ENCODE results near the gene LRRN2.

LRRN2 gene

DNA sequence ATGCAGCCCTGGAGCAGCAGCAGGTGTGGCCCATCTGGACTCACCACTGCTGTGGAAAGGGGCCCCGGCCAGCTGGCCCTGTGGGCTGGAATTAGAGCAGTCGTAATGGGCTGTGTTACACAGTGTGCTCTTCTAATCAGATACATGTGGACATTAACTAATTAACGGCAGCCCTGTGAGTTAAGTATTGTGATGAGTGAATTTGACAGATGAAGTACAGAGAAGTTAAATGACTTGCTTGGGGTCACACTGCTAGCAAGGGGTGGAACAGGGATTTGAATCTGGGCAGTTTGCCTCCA, 110.7 kb downstream of the LRRN2 start:
- TF ChIP-seq TCF4 (CRISPR knock-in tag; IDR thresholded peaks at IDR 0.05; ENCODE audit: borderline replicate concordance): peak; percentile 93
- TF ChIP-seq, protein P1, sequence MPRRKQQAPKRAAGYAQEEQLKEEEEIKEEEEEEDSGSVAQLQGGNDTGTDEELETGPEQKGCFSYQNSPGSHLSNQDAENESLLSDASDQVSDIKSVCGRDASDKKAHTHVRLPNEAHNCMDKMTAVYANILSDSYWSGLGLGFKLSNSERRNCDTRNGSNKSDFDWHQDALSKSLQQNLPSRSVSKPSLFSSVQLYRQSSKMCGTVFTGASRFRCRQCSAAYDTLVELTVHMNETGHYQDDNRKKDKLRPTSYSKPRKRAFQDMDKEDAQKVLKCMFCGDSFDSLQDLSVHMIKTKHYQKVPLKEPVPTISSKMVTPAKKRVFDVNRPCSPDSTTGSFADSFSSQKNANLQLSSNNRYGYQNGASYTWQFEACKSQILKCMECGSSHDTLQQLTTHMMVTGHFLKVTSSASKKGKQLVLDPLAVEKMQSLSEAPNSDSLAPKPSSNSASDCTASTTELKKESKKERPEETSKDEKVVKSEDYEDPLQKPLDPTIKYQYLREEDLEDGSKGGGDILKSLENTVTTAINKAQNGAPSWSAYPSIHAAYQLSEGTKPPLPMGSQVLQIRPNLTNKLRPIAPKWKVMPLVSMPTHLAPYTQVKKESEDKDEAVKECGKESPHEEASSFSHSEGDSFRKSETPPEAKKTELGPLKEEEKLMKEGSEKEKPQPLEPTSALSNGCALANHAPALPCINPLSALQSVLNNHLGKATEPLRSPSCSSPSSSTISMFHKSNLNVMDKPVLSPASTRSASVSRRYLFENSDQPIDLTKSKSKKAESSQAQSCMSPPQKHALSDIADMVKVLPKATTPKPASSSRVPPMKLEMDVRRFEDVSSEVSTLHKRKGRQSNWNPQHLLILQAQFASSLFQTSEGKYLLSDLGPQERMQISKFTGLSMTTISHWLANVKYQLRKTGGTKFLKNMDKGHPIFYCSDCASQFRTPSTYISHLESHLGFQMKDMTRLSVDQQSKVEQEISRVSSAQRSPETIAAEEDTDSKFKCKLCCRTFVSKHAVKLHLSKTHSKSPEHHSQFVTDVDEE (CRISPR knock-in tag; IDR thresholded peaks at IDR 0.05): no peak
- ATAC-seq: peak; percentile 64

DNA sequence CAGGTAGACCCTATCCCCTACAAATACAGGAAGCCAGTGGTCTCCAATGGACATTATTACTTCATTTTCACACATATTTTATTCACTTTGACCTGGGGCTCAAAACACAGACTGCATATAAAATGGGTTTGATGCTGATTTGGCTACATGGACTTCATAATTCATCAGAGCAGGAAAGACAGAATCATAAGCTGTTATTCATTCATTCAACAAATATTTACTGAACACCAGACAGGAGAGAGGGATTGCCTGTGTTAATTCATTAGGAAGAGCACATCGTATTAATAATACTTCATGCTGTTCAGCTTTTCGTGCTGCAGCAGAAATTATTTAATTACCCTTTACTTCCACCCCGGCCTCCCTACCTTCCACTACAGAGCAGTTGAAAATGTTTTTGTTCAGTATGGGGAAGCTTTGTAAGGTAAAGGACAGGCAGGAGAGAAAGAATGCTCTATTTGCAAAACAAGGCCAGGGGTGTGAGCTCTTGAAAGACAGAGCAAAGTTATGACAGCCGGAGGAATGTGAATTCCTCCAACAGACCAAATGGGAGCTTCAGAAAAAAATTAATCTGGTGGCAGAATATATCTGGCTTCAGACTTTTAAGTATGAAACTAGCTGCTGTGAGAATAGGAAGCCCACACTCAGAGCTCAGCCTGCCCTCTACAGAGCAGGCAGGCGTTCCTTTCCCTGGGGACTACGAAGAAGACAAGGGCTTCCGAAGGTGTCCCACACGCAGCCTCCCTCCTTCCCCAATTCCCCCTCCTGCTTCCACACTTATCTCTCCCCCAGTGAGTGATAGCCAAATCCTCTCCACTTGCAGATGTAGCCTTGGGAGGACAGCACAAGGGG, 111.3 kb downstream of the LRRN2 start:
- ATAC-seq: peak; percentile 16
- no peak for TF ChIP-seq OSR1 (CRISPR knock-in tag; IDR thresholded peaks at IDR 0.05)
- no peak for TF ChIP-seq ARNTL (CRISPR knock-in tag; IDR thresholded peaks at IDR 0.05; ENCODE audit: borderline replicate concordance, low read depth)
- TF ChIP-seq RARB (CRISPR knock-in tag; IDR thresholded peaks at IDR 0.05): no peak
- TF ChIP-seq ESRRG (CRISPR knock-in tag; IDR thresholded peaks at IDR 0.05): no peak
- no peak for TF ChIP-seq TCF4 (CRISPR knock-in tag; IDR thresholded peaks at IDR 0.05; ENCODE audit: borderline replicate concordance)
- TF ChIP-seq, protein P2, sequence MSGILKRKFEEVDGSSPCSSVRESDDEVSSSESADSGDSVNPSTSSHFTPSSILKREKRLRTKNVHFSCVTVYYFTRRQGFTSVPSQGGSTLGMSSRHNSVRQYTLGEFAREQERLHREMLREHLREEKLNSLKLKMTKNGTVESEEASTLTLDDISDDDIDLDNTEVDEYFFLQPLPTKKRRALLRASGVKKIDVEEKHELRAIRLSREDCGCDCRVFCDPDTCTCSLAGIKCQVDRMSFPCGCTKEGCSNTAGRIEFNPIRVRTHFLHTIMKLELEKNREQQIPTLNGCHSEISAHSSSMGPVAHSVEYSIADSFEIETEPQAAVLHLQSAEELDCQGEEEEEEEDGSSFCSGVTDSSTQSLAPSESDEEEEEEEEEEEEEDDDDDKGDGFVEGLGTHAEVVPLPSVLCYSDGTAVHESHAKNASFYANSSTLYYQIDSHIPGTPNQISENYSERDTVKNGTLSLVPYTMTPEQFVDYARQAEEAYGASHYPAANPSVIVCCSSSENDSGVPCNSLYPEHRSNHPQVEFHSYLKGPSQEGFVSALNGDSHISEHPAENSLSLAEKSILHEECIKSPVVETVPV (CRISPR knock-in tag; IDR thresholded peaks at IDR 0.05): no peak
- no peak for TF ChIP-seq CSDC2 (CRISPR knock-in tag; IDR thresholded peaks at IDR 0.05)
- TF ChIP-seq, protein P3, sequence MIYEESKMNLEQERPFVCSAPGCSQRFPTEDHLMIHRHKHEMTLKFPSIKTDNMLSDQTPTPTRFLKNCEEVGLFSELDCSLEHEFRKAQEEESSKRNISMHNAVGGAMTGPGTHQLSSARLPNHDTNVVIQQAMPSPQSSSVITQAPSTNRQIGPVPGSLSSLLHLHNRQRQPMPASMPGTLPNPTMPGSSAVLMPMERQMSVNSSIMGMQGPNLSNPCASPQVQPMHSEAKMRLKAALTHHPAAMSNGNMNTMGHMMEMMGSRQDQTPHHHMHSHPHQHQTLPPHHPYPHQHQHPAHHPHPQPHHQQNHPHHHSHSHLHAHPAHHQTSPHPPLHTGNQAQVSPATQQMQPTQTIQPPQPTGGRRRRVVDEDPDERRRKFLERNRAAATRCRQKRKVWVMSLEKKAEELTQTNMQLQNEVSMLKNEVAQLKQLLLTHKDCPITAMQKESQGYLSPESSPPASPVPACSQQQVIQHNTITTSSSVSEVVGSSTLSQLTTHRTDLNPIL (CRISPR knock-in tag; IDR thresholded peaks at IDR 0.05; ENCODE audit: low read depth): no peak
- no peak for TF ChIP-seq GLIS3 (CRISPR knock-in tag; IDR thresholded peaks at IDR 0.05)
- no peak for TF ChIP-seq BACH2 (CRISPR knock-in tag; IDR thresholded peaks at IDR 0.05; ENCODE audit: borderline replicate concordance)
- TF ChIP-seq, protein P4, sequence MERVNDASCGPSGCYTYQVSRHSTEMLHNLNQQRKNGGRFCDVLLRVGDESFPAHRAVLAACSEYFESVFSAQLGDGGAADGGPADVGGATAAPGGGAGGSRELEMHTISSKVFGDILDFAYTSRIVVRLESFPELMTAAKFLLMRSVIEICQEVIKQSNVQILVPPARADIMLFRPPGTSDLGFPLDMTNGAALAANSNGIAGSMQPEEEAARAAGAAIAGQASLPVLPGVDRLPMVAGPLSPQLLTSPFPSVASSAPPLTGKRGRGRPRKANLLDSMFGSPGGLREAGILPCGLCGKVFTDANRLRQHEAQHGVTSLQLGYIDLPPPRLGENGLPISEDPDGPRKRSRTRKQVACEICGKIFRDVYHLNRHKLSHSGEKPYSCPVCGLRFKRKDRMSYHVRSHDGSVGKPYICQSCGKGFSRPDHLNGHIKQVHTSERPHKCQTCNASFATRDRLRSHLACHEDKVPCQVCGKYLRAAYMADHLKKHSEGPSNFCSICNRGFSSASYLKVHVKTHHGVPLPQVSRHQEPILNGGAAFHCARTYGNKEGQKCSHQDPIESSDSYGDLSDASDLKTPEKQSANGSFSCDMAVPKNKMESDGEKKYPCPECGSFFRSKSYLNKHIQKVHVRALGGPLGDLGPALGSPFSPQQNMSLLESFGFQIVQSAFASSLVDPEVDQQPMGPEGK (CRISPR knock-in tag; IDR thresholded peaks at IDR 0.05; ENCODE audit: borderline replicate concordance): no peak
- no peak for TF ChIP-seq ZC3H10 (CRISPR knock-in tag; IDR thresholded peaks at IDR 0.05)

DNA sequence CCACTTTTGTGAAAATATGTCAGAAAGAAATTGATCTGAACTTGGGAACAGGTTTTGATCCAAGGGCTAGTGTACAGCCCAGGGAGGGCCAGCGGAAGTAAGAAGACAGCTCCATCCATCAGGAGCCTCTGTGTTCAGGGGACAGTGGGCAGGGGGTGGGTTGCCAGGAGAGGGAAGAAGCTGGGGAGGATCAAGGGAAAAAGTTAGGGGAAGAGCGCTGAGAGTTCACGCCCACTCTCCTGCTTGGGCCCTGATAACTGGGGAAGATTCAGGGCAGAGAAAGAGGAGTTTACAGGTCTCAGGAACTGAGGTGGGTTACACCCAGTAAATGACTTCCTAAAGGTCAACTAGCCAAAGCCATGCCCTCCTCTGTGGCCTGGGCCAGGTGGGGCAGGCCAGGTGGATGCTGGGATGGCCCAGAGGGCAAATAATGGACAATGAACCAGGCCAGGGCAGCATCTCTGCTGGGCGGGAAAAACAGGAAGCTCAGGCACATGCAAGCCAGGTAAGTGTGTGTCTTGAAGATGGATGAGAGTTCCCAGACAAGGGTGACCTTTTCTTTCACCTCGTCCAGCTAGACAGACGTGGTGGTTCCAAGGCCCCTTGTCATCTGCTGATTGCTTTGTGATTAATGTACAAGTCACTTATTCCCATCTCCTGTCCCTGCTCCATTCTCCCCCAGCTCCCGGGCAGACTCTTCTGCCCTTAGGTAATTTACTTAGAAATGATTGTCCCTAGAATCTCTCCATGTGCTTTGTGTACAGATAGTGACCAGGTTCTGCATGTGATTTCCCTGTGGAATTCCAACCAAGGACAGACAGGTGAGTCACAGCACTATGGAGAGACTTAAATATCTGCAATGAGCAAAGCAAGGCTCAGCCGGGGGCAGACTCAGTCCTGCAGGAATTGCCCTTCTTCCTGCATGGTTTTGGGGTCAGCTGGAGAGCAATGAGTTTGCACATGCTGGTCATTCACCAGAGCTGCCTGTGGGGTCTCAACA, 112.3 kb downstream of the LRRN2 start:
- peak; percentile 26; the same call in 2 of the 3 replicates for ATAC-seq
- no peak for TF ChIP-seq CSDC2 (CRISPR knock-in tag; IDR thresholded peaks at IDR 0.05)
- TF ChIP-seq TCF4 (CRISPR knock-in tag; IDR thresholded peaks at IDR 0.05; ENCODE audit: borderline replicate concordance): no peak
- no peak for TF ChIP-seq OSR1 (CRISPR knock-in tag; IDR thresholded peaks at IDR 0.05)
- TF ChIP-seq RARB (CRISPR knock-in tag; IDR thresholded peaks at IDR 0.05): no peak
- TF ChIP-seq ZFP30 (CRISPR knock-in tag; IDR thresholded peaks at IDR 0.05): no peak
- TF ChIP-seq, protein P2 (CRISPR knock-in tag; IDR thresholded peaks at IDR 0.05): no peak
- no peak for TF ChIP-seq ZC3H10 (CRISPR knock-in tag; IDR thresholded peaks at IDR 0.05)
- no peak for TF ChIP-seq ZNF8 (CRISPR knock-in tag; IDR thresholded peaks at IDR 0.05)
- TF ChIP-seq, protein P3 (CRISPR knock-in tag; IDR thresholded peaks at IDR 0.05; ENCODE audit: low read depth): no peak
- TF ChIP-seq ESRRG (CRISPR knock-in tag; IDR thresholded peaks at IDR 0.05): no peak
- TF ChIP-seq ZNF70 (CRISPR knock-in tag; IDR thresholded peaks at IDR 0.05): no peak
- no peak for TF ChIP-seq SNAI2 (CRISPR knock-in tag; IDR thresholded peaks at IDR 0.05)
- no peak for TF ChIP-seq PPARA (CRISPR knock-in tag; IDR thresholded peaks at IDR 0.05; ENCODE audit: borderline replicate concordance)
- TF ChIP-seq ARNTL (CRISPR knock-in tag; IDR thresholded peaks at IDR 0.05; ENCODE audit: borderline replicate concordance, low read depth): no peak
- TF ChIP-seq, protein P5, sequence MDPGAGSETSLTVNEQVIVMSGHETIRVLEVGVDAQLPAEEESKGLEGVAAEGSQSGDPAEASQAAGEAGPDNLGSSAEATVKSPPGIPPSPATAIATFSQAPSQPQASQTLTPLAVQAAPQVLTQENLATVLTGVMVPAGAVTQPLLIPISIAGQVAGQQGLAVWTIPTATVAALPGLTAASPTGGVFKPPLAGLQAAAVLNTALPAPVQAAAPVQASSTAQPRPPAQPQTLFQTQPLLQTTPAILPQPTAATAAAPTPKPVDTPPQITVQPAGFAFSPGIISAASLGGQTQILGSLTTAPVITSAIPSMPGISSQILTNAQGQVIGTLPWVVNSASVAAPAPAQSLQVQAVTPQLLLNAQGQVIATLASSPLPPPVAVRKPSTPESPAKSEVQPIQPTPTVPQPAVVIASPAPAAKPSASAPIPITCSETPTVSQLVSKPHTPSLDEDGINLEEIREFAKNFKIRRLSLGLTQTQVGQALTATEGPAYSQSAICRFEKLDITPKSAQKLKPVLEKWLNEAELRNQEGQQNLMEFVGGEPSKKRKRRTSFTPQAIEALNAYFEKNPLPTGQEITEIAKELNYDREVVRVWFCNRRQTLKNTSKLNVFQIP (CRISPR knock-in tag; IDR thresholded peaks at IDR 0.05; ENCODE audit: borderline replicate concordance, low read depth): no peak
- TF ChIP-seq, protein P4 (CRISPR knock-in tag; IDR thresholded peaks at IDR 0.05; ENCODE audit: borderline replicate concordance): no peak

Data from SK-N-SH treated with all-trans-retinoic acid at 6 μM for 48 hours (cell line).